GM23338 (cell line): Measurements from ENCODE around the gene IBA57. TPM values are rescaled to one million over a fixed set of nuclear protein-coding genes. Genes with fewer than 3 reads are reported as not detected.

Source experiments
- ATAC-seq: fragments of 200-7000 bp; cut with Tn5 transposase; 3 replicates; pipeline ENCODE4 v1.9.1; 2020
- DNase-seq: peaks from one replicate; pipeline ENCODE4 v3.0.0-alpha.2; 2015; ENCODE audit warnings: low spot score
- H2AFZ ChIP-seq: fragments of 200-600 bp; sonication (generic); 2 replicates; pipeline ENCODE4 v1.8.0; 2016; ENCODE audit warnings: antibody characterized with exemption, mild to moderate bottlenecking, moderate library complexity
- H3F3A ChIP-seq: fragments of 200-600 bp; sonication (generic); replicated peaks from 2 replicates; pipeline ENCODE4 v1.8.0; 2017; ENCODE audit warnings: antibody characterized with exemption, mixed run types, low read depth
- H3K27ac ChIP-seq: fragments of 200-600 bp; sonication (generic); 2 replicates; pipeline ENCODE4 v1.6.1; 2016; ENCODE audit warnings: low read depth
- H3K27me3 ChIP-seq: fragments of 200-600 bp; sonication (generic); 2 replicates; pipeline ENCODE4 v1.8.0; 2016; ENCODE audit warnings: mild to moderate bottlenecking, mixed run types, moderate library complexity; ENCODE audit not compliant: insufficient read depth
- H3K36me3 ChIP-seq: fragments of 200-600 bp; sonication (generic); 2 replicates; pipeline ENCODE4 v1.8.0; 2016; ENCODE audit warnings: mild to moderate bottlenecking; ENCODE audit not compliant: insufficient read depth
- H3K4me1 ChIP-seq: fragments of 200-600 bp; sonication (generic); 2 replicates; pipeline ENCODE4 v1.8.0; 2016; ENCODE audit warnings: mild to moderate bottlenecking, moderate library complexity; ENCODE audit not compliant: insufficient read depth
- H3K4me2 ChIP-seq: fragments of 200-600 bp; sonication (generic); 2 replicates; pipeline ENCODE4 v1.7.1; 2017; ENCODE audit warnings: mixed run types
- H3K4me3 ChIP-seq: fragments of 200-600 bp; sonication (generic); 2 replicates; pipeline ENCODE4 v1.6.1; 2016; ENCODE audit warnings: mixed run types
- H3K79me2 ChIP-seq: fragments of 200-600 bp; sonication (generic); replicated peaks from 2 replicates; pipeline ENCODE4 v1.8.0; 2017; ENCODE audit warnings: mild to moderate bottlenecking; ENCODE audit not compliant: insufficient read depth
- H3K9me2 ChIP-seq: fragments of 200-600 bp; sonication (generic); 2 replicates; pipeline ENCODE4 v1.8.0; 2017; ENCODE audit not compliant: insufficient read depth
- H4K20me1 ChIP-seq: fragments of 200-600 bp; sonication (generic); replicated peaks from 2 replicates; pipeline ENCODE4 v1.8.0; 2017; ENCODE audit warnings: mild to moderate bottlenecking; ENCODE audit not compliant: insufficient read depth
- H3K27ac Mint-ChIP-seq: 2 replicates; pipeline ENCODE4 v1.8.0; 2020; ENCODE audit warnings: inconsistent platforms, mild to moderate bottlenecking, moderate library complexity, mixed read lengths
- H3K27me3 Mint-ChIP-seq: 3 replicates; pipeline ENCODE4 v1.8.0; 2022; ENCODE audit warnings: low read depth, mild to moderate bottlenecking, moderate library complexity, mixed read lengths, inconsistent platforms; ENCODE audit not compliant: insufficient read depth, poor library complexity
- H3K36me3 Mint-ChIP-seq: 3 replicates; pipeline ENCODE4 v1.8.0; 2021; ENCODE audit warnings: low read depth, mild to moderate bottlenecking, inconsistent platforms, moderate library complexity, mixed read lengths
- H3K4me1 Mint-ChIP-seq: 3 replicates; pipeline ENCODE4 v1.8.0; 2020; ENCODE audit warnings: mild to moderate bottlenecking, inconsistent platforms, mixed read lengths
- H3K4me3 Mint-ChIP-seq: 3 replicates; pipeline ENCODE4 v1.8.0; 2021; ENCODE audit warnings: moderate library complexity, mild to moderate bottlenecking, inconsistent platforms, mixed read lengths
- H3K9me3 Mint-ChIP-seq: 3 replicates; pipeline ENCODE4 v1.8.0; 2020; ENCODE audit warnings: moderate library complexity, mild to moderate bottlenecking, inconsistent platforms, mixed read lengths
- EZH2 ChIP-seq: fragments of 200-600 bp; sonication (generic); IDR thresholded peaks from one replicate; pipeline ENCODE4 v1.8.0; 2017; ENCODE audit warnings: antibody characterized with exemption, mild to moderate bottlenecking, low read depth; ENCODE audit not compliant: unreplicated experiment
- EZH2phosphoT487 ChIP-seq: fragments of 200-600 bp; sonication (generic); IDR thresholded peaks from one replicate; pipeline ENCODE4 v1.8.1; 2018; ENCODE audit warnings: antibody characterized with exemption; ENCODE audit not compliant: unreplicated experiment
- POLR2AphosphoS5 ChIP-seq: IDR thresholded peaks from 2 replicates; pipeline ENCODE4 v1.6.1; 2016; ENCODE audit warnings: antibody characterized with exemption, low read depth
- REST ChIP-seq: IDR thresholded peaks from one replicate; pipeline ENCODE4 v1.6.1; 2018; ENCODE audit warnings: antibody characterized with exemption; ENCODE audit not compliant: unreplicated experiment
- STAT1 ChIP-seq: IDR thresholded peaks from one replicate; pipeline ENCODE4 v1.6.1; 2016; ENCODE audit warnings: antibody characterized with exemption; ENCODE audit not compliant: unreplicated experiment
- ZNF331 ChIP-seq: fragments of 250-450 bp; sonication (Bioruptor Pico); IDR thresholded peaks from 2 replicates; pipeline ENCODE4 v1.5.0; 2020; ENCODE audit warnings: low read depth, mild to moderate bottlenecking, moderate library complexity
- ZNF462 ChIP-seq: fragments of 250-450 bp; sonication (Bioruptor Pico); IDR thresholded peaks from 2 replicates; pipeline ENCODE4 v1.5.0; 2020; ENCODE audit warnings: mild to moderate bottlenecking, moderate library complexity
- polyA plus RNA-seq: library from polyadenylated mRNA; unstranded; fragments of >200 nt; fragmentation: Nextera tagmentation; extraction: Ambion mirVana; gene quantifications from 2 replicates; pipeline ENCODE4 v1.2.1, GENCODE V29; 2016
- total RNA-seq: library from RNA; depleted of rRNA; stranded (reverse); fragments of >200 nt; shearing (Covaris generic); gene quantifications from 2 replicates; pipeline ENCODE4 v1.2.3, GENCODE V29; 2014

Gene IBA57
- total and polyA plus RNA-seq, 2 experiments from 2014 or later: 1.1 to 10.3 TPM

- TF ChIP-seq ZNF462: no peak
- no peak for TF ChIP-seq POLR2AphosphoS5
- no peak for TF ChIP-seq REST
- TF ChIP-seq EZH2phosphoT487: no peak
Observed at GRCh38 chr1:228161362-228161761, 4.2 kb upstream of the IBA57 start (continued).

DNA sequence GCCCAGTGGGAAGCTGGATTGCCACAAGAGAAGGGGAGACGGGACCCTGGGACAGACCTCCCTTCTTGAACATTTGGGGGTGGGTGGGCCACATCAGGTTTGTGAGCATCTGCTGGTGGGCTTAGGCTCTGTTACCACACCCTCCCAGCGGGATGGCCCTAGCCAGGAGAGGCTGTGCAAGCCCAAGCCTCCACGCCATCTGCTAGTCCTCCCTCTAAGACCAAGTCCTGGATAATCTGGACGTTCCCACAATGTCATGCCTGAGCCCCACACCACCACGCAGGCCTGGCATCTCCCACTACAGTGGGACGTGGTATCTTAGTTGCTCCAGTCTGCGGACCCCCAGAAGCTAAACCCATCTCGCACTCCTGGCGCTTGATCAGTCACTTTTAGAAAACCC lies 3.7 kb upstream of the IBA57 start:
- Histone ChIP-seq H3F3A (0 out of 2 replicates have a peak, but pooled peaks cover 2% of the 10 kb centered on the region), H3K4me1 (peaks cover 8% of the 10 kb centered on the region; the same call in 1 of the 2 replicates), H3K4me3 (no peak overlapping the region), H3K9me2 (no peaks in the 10 kb centered on the region), H3K79me2 (peaks cover 3% of the 10 kb centered on the region), H2AFZ (no peak overlapping the region), H4K20me1 (no peaks in the 10 kb centered on the region; the same call in 1 of the 2 replicates), H3K36me3 (no peaks in the 10 kb centered on the region), H3K4me2 (peak overlapping the region; percentile 60; the same call in 1 of the 2 replicates), H3K27me3 (peaks cover 24% of the 10 kb centered on the region), H3K27ac (no peak overlapping the region)
- TF ChIP-seq ZNF331 (CRISPR knock-in tag) (no peak), STAT1 (no peak), REST (no peak), EZH2 (no peak), EZH2phosphoT487 (no peak)
- H3K4me3 Mint-ChIP-seq: no peak overlapping the region
- H3K27ac Mint-ChIP-seq: no peak overlapping the region
- ATAC-seq: no peak
- no peak for DNase-seq
- peaks cover 24% of the 10 kb centered on the region for H3K27me3 Mint-ChIP-seq
- no peaks in the 10 kb centered on the region for H3K9me3 Mint-ChIP-seq
- no peaks in the 10 kb centered on the region; the same call in 2 of the 3 replicates for H3K36me3 Mint-ChIP-seq
- H3K4me1 Mint-ChIP-seq: peaks cover 9% of the 10 kb centered on the region; the same call in 2 of the 3 replicates
